HepG2 (cell line): ENCODE data around the gene SLC25A23. TPM values are rescaled to one million over a fixed set of nuclear protein-coding genes. Genes with fewer than 3 reads are reported as not detected.

Experiments
- ATAC-seq: fragments of 200-7000 bp; cut with Tn5 transposase; 3 replicates; pipeline ENCODE4 v1.9.1; 2020; ENCODE audit warnings: mild to moderate bottlenecking, moderate library complexity
- BruUV-seq: library from RNA; stranded (reverse); fragments of 400-500 nt; replicated peaks from 2 replicates; lab custom pipeline; 2021; lab: Mats Ljungman, UMichigan
- CTCF ChIA-PET: fragments of 300-600 bp; formaldehyde crosslinking; extraction: SDS; loops from one replicate; lab custom pipeline; 2021; ENCODE audit warnings: low total read pairs, inconsistent platforms, low intra/inter-chr PET ratio; lab: Yijun Ruan, JAX
- POLR2A ChIA-PET: fragments of 350-600 bp; sonication (Branson Sonifier 250); formaldehyde crosslinking; loops from one replicate; lab custom pipeline; 2020; ENCODE audit warnings: antibody characterized with exemption, inconsistent platforms; lab: Yijun Ruan, JAX
- DNase-seq: peaks from one replicate; pipeline ENCODE4 v3.0.0-alpha.2; 2015; ENCODE audit warnings: low spot score
- FAIRE-seq: peaks from 3 replicates; lab custom pipeline; 2011; peaks lifted over from hg19 to GRCh38; lab: Jason Lieb, UNC
- H2AFZ ChIP-seq: one replicate; pipeline ENCODE4 v1.6.1; 2011; ENCODE audit warnings: low read length, inconsistent platforms
- H3K27ac ChIP-seq: fragments of 300-600 bp; 3 replicates; pipeline ENCODE4 v1.8.0; 2011; ENCODE audit warnings: mixed run types, mild to moderate bottlenecking, mixed read lengths, low read length, inconsistent platforms; ENCODE audit not compliant: insufficient read depth; ENCODE audit errors: extremely low read length
- H3K27me3 ChIP-seq, 2 experiments: fragments of 200-600 bp in 1 of 2; 2 replicates in 1 of 2; 3 replicates in 1 of 2; pipeline versions ENCODE4 v1.6.0 to v1.8.0; 2011; ENCODE audit warnings: low read length in 2 of 2, mild to moderate bottlenecking in 2 of 2, moderate library complexity in 2 of 2, inconsistent platforms in 1 of 2; ENCODE audit not compliant: insufficient read depth in 2 of 2, control insufficient read depth in 1 of 2
- H3K36me3 ChIP-seq, 2 experiments: fragments of 200-600 bp in 1 of 2; replicated peaks in 1 of 2; 2 replicates in 1 of 2; 3 replicates in 1 of 2; pipeline versions ENCODE4 v1.5.1 to v1.8.0; 2011; ENCODE audit warnings: low read length in 2 of 2, inconsistent platforms in 1 of 2; ENCODE audit not compliant: insufficient read depth in 2 of 2, control insufficient read depth in 1 of 2
- H3K4me1 ChIP-seq: 2 replicates; pipeline ENCODE4 v1.5.1; 2012; ENCODE audit warnings: low read length, inconsistent platforms; ENCODE audit not compliant: insufficient read depth
- H3K4me2 ChIP-seq: 2 replicates; pipeline ENCODE4 v1.6.0; 2011; ENCODE audit warnings: low read depth, low read length, inconsistent platforms
- H3K4me3 ChIP-seq, 3 experiments: fragments of 200-600 bp in 1 of 3; sonication (generic), shearing (Covaris generic) in 1 of 3; replicated peaks in 1 of 3; 2 replicates each; pipeline ENCODE4 v1.5.1; 2011 to 2016; ENCODE audit warnings: low read length in 3 of 3, inconsistent platforms in 2 of 3, low read depth in 2 of 3, mild to moderate bottlenecking in 2 of 3, control low read depth in 1 of 3, mixed read lengths in 1 of 3; ENCODE audit not compliant: insufficient read depth in 1 of 3
- H3K79me2 ChIP-seq: one replicate; pipeline ENCODE4 v1.6.1; 2011; ENCODE audit warnings: low read length, inconsistent platforms; ENCODE audit not compliant: insufficient read depth
- H3K9ac ChIP-seq: 2 replicates; pipeline ENCODE4 v1.6.0; 2011; ENCODE audit warnings: mild to moderate bottlenecking, low read depth, low read length, inconsistent platforms; ENCODE audit not compliant: insufficient read depth
- H3K9me3 ChIP-seq: 2 replicates; pipeline ENCODE4 v1.5.1; 2012; ENCODE audit warnings: mild to moderate bottlenecking, low read length
- H4K20me1 ChIP-seq: 2 replicates; pipeline ENCODE4 v1.6.0; 2011; ENCODE audit warnings: inconsistent platforms, mild to moderate bottlenecking, low read length, moderate library complexity; ENCODE audit not compliant: insufficient read depth
- FOXA1 ChIP-seq, 2 experiments: fragments of 450-650 bp in 1 of 2; sonication (generic) in 1 of 2; formaldehyde crosslinking in 1 of 2; IDR thresholded peaks; 2 replicates each; pipeline versions ENCODE4 v1.4.0 to v1.6.1; 2016 to 2020; ENCODE audit warnings: missing genetic modification reagents in 1 of 2
- FOXA3 ChIP-seq: IDR thresholded peaks from 2 replicates; pipeline ENCODE4 v1.6.1; 2016; ENCODE audit warnings: missing genetic modification reagents, missing compliant biosample characterization
- PAWR ChIP-seq: sonication (generic); formaldehyde crosslinking; IDR thresholded peaks from 2 replicates; pipeline ENCODE4 v1.4.0; 2020; ENCODE audit warnings: missing genetic modification reagents, mild to moderate bottlenecking, borderline replicate concordance
- TEAD3 ChIP-seq: optimal IDR thresholded peaks from 2 replicates; pipeline ENCODE3; 2016; ENCODE audit warnings: borderline replicate concordance
- ZFP82 ChIP-seq: sonication (generic); formaldehyde crosslinking; IDR thresholded peaks from 2 replicates; pipeline ENCODE4 v1.5.1; 2020; ENCODE audit warnings: mild to moderate bottlenecking, missing genetic modification reagents, borderline replicate concordance
- ZFX ChIP-seq: sonication (generic); formaldehyde crosslinking; IDR thresholded peaks from 2 replicates; pipeline ENCODE4 v1.4.0; 2020; ENCODE audit warnings: mild to moderate bottlenecking, low read depth, missing genetic modification reagents, moderate library complexity
- ZMYM3 ChIP-seq: sonication (generic); formaldehyde crosslinking; IDR thresholded peaks from 2 replicates; pipeline ENCODE4 v1.5.1; 2020; ENCODE audit warnings: mild to moderate bottlenecking, missing genetic modification reagents
- ZNF12 ChIP-seq: sonication (generic); formaldehyde crosslinking; IDR thresholded peaks from 2 replicates; pipeline ENCODE4 v1.5.0; 2020; ENCODE audit warnings: missing genetic modification reagents
- ZNF260 ChIP-seq: sonication (generic); formaldehyde crosslinking; IDR thresholded peaks from 2 replicates; pipeline ENCODE4 v1.4.0; 2020; ENCODE audit warnings: missing genetic modification reagents, low read depth, mild to moderate bottlenecking, borderline replicate concordance
- ZSCAN31 ChIP-seq: sonication (generic); formaldehyde crosslinking; IDR thresholded peaks from 2 replicates; pipeline ENCODE4 v1.5.0; 2020; ENCODE audit warnings: low read depth, mild to moderate bottlenecking, missing genetic modification reagents
- ZZZ3 ChIP-seq: sonication (generic); formaldehyde crosslinking; IDR thresholded peaks from 2 replicates; pipeline ENCODE4 v1.4.0; 2020; ENCODE audit warnings: missing genetic modification reagents, mild to moderate bottlenecking, borderline replicate concordance
- WGBS: methylation state at CpG from one replicate; pipeline ENCODE4 v1.1.6; 2017; ENCODE audit warnings: low lambda C conversion rate; 5-methylcytosine and 5-hydroxymethylcytosine counted together
- in situ Hi-C: cut with HindIII; loops from 2 replicates; pipeline ENCODE4 v1.10.0; 2017; ENCODE audit warnings: low pct_unique_long_range_greater_than_20kb; ENCODE audit not compliant: extremely low pct_ligation_motif_present
- intact Hi-C: fragments of 100-400 bp; cut with micrococcal nuclease; formaldehyde crosslinking; loops from one replicate; pipeline ENCODE4 v1.10.0; 2022; ENCODE audit not compliant: unreplicated experiment
- polyA plus RNA-seq, 8 experiments: library from polyadenylated mRNA; depleted of rRNA in 3 of 8; stranded (reverse) in 7 of 8; unstranded in 1 of 8; fragments of >200 nt; fragmentation: Illumina TruSeq in 4 of 8; extraction: Trizol in 4 of 8; gene quantifications; 2 replicates each; pipeline versions ENCODE4 v1.2.1 to v1.2.3, GENCODE V29; 2011 to 2016; ENCODE audit warnings: low read depth in 4 of 8, missing spikeins in 1 of 8, mixed read lengths in 1 of 8; ENCODE audit not compliant: insufficient read depth in 1 of 8
- total RNA-seq, 5 experiments: library from RNA; depleted of rRNA; stranded (reverse); fragments of >200 nt; fragmentation: Illumina TruSeq; extraction: Trizol; gene quantifications; 2 replicates each; pipeline ENCODE4 v1.2.3, GENCODE V29; 2016; ENCODE audit warnings: low read depth in 1 of 5
- TF ChIP-seq, protein P1 (sequence below), 2 experiments: sonication (generic) in 1 of 2; formaldehyde crosslinking in 1 of 2; IDR thresholded peaks; 2 replicates each; pipeline versions ENCODE4 v1.4.0 to v1.6.1; 2016 to 2020; ENCODE audit warnings: borderline replicate concordance in 1 of 2, low read depth in 1 of 2, mild to moderate bottlenecking in 1 of 2, missing genetic modification reagents in 1 of 2
- TF ChIP-seq, protein P2 (sequence below): sonication (generic); formaldehyde crosslinking; conservative IDR thresholded peaks from 2 replicates; pipeline ENCODE4 v1.4.0; 2020; ENCODE audit warnings: mild to moderate bottlenecking, missing genetic modification reagents, moderate library complexity
- TF ChIP-seq, protein P3 (sequence below): sonication (generic); formaldehyde crosslinking; IDR thresholded peaks from 2 replicates; pipeline ENCODE4 v1.8.0; 2023; ENCODE audit warnings: mild to moderate bottlenecking, missing genetic modification reagents

The SLC25A23 gene
- total and polyA plus RNA-seq, 2 of the 13 experiments (the other 11 are each of a cell fraction or from before 2014, with no cell fraction given): 12.4 to 15.2 TPM

DNA sequence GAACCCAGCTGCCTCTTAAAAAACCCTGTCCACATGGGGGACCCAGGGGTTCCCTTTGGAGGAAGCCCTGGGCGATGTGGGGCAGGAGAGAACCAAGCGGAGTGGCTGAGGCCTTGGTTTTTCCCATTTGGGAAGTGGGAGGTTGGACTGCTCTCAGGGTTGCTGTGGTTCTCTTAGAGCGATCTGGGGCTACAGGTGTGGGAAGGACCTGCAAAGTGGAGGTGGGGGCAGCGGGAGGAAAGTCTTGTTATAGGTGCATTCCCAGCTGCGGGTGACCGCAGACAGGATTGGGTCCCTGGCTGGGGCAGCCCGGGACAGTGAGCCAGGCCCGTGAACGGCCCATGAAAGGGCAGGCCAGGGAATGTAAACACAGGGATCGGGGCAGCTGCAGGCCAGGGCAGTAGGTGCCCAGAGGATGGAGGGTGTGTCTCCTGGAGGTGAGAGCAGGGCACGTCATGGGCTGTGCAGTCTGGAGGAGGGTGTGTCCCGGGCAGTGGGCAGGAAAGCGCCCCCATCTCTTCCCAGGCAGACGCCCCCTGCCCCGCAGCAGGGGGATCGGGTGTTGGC lies 814 bp downstream of the SLC25A23 start:
- Histone ChIP-seq H3K27ac (no peak overlapping the region), H3K9ac (peak overlapping the region; percentile 57), H4K20me1 (no peaks in the 10 kb centered on the region), H3K79me2 (no peaks in the 10 kb centered on the region), H3K4me3 (peak overlapping the region; percentile 66 to 81 (median 66)), H3K27me3 (no peaks in the 10 kb centered on the region), H3K9me3 (peaks cover 5% of the 10 kb centered on the region; the same call in 1 of the 2 replicates), H2AFZ (no peak overlapping the region), H3K36me3 (peaks cover 9 to 22% of the 10 kb centered on the region in 2 experiments), H3K4me1 (peaks cover 11% of the 10 kb centered on the region), H3K4me2 (peak overlapping the region; percentile 91)
- BruUV-seq: TSS peak; percentile 52
- FAIRE-seq (no peak), ATAC-seq (peak; percentile 32), DNase-seq (no peak)
- 32% methylated on average over 12 of the region's 16 CpGs for WGBS
- in situ Hi-C loops: no loop called here
- ChIA-PET POLR2A (interaction anchor here (1.3 to 2.0 kb wide), 2 partner anchors 18 to 34 kb away, joined by 4 to 5 read pairs; partner anchors contain the start of gene KHSRP), CTCF (no interaction called here)
- intact Hi-C loops: no loop called here
- TF ChIP-seq FOXA1 (IDR thresholded peaks at IDR 0.05): no peak
- peak; percentile 88 for TF ChIP-seq FOXA1 (CRISPR knock-in tag; IDR thresholded peaks at IDR 0.05)
- TF ChIP-seq ZFX (CRISPR knock-in tag): peak; percentile 39
- TF ChIP-seq, protein P1, sequence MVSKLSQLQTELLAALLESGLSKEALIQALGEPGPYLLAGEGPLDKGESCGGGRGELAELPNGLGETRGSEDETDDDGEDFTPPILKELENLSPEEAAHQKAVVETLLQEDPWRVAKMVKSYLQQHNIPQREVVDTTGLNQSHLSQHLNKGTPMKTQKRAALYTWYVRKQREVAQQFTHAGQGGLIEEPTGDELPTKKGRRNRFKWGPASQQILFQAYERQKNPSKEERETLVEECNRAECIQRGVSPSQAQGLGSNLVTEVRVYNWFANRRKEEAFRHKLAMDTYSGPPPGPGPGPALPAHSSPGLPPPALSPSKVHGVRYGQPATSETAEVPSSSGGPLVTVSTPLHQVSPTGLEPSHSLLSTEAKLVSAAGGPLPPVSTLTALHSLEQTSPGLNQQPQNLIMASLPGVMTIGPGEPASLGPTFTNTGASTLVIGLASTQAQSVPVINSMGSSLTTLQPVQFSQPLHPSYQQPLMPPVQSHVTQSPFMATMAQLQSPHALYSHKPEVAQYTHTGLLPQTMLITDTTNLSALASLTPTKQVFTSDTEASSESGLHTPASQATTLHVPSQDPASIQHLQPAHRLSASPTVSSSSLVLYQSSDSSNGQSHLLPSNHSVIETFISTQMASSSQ (IDR thresholded peaks at IDR 0.05; ENCODE audit: low read depth): no peak
- TF ChIP-seq, protein P1 (CRISPR knock-in tag; IDR thresholded peaks at IDR 0.05; ENCODE audit: borderline replicate concordance): 0 out of 2 replicates have a peak, but pooled peaks have one; percentile 20
- TF ChIP-seq TEAD3 (CRISPR knock-in tag): peak; percentile 45
- TF ChIP-seq ZMYM3 (CRISPR knock-in tag): peak; percentile 90
- 0 out of 2 replicates have a peak, but pooled peaks have one; percentile 3 for TF ChIP-seq ZFP82 (CRISPR knock-in tag)
- TF ChIP-seq, protein P2, sequence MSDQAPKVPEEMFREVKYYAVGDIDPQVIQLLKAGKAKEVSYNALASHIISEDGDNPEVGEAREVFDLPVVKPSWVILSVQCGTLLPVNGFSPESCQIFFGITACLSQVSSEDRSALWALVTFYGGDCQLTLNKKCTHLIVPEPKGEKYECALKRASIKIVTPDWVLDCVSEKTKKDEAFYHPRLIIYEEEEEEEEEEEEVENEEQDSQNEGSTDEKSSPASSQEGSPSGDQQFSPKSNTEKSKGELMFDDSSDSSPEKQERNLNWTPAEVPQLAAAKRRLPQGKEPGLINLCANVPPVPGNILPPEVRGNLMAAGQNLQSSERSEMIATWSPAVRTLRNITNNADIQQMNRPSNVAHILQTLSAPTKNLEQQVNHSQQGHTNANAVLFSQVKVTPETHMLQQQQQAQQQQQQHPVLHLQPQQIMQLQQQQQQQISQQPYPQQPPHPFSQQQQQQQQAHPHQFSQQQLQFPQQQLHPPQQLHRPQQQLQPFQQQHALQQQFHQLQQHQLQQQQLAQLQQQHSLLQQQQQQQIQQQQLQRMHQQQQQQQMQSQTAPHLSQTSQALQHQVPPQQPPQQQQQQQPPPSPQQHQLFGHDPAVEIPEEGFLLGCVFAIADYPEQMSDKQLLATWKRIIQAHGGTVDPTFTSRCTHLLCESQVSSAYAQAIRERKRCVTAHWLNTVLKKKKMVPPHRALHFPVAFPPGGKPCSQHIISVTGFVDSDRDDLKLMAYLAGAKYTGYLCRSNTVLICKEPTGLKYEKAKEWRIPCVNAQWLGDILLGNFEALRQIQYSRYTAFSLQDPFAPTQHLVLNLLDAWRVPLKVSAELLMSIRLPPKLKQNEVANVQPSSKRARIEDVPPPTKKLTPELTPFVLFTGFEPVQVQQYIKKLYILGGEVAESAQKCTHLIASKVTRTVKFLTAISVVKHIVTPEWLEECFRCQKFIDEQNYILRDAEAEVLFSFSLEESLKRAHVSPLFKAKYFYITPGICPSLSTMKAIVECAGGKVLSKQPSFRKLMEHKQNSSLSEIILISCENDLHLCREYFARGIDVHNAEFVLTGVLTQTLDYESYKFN (CRISPR knock-in tag): peak; percentile 23; the same call in 1 of the 2 replicates
- TF ChIP-seq, protein P3, sequence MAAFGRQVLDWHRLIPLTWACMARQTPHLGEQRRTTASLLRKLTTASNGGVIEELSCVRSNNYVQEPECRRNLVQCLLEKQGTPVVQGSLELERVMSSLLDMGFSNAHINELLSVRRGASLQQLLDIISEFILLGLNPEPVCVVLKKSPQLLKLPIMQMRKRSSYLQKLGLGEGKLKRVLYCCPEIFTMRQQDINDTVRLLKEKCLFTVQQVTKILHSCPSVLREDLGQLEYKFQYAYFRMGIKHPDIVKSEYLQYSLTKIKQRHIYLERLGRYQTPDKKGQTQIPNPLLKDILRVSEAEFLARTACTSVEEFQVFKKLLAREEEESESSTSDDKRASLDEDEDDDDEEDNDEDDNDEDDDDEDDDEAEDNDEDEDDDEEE (CRISPR knock-in tag): 0 out of 2 replicates have a peak, but pooled peaks have one; percentile 29
- TF ChIP-seq ZNF260 (CRISPR knock-in tag): no peak
- no peak for TF ChIP-seq PAWR (CRISPR knock-in tag)
- TF ChIP-seq ZNF12: 0 out of 2 replicates have a peak, but pooled peaks have one; percentile 11
- peak; percentile 57 for TF ChIP-seq FOXA3 (CRISPR knock-in tag)
- no peak for TF ChIP-seq ZSCAN31
- peak; percentile 51; the same call in 1 of the 2 replicates for TF ChIP-seq ZZZ3 (CRISPR knock-in tag)
